Neuronal stem cell (in vitro differentiated cells): ENCODE measurements around the gene DPYSL5.

Source experiments
- DNase-seq: peaks from one replicate; pipeline ENCODE4 v3.0.0-alpha.2; 2013; ENCODE audit warnings: low spot score
- H2AFZ ChIP-seq: one replicate; pipeline ENCODE4 v1.6.1; 2013; ENCODE audit warnings: mild to moderate bottlenecking, low read length, inconsistent platforms
- H2AK5ac ChIP-seq: 2 replicates; pipeline ENCODE4 v1.6.1; 2013; ENCODE audit warnings: low read depth, mild to moderate bottlenecking, inconsistent platforms, low read length, moderate library complexity, mixed read lengths
- H2BK120ac ChIP-seq: 2 replicates; pipeline ENCODE4 v1.6.1; 2013; ENCODE audit warnings: low read depth, mild to moderate bottlenecking, inconsistent platforms, low read length, moderate library complexity, mixed read lengths
- H2BK12ac ChIP-seq: one replicate; pipeline ENCODE4 v1.6.1; 2013; ENCODE audit warnings: low read length, inconsistent platforms
- H2BK15ac ChIP-seq: 2 replicates; pipeline ENCODE4 v1.6.1; 2013; ENCODE audit warnings: mild to moderate bottlenecking, low read length, inconsistent platforms, mixed read lengths
- H2BK5ac ChIP-seq: one replicate; pipeline ENCODE4 v1.6.1; 2013; ENCODE audit warnings: inconsistent platforms, mild to moderate bottlenecking, low read length, moderate library complexity
- H3K14ac ChIP-seq: one replicate; pipeline ENCODE4 v1.6.1; 2013; ENCODE audit warnings: low read length, inconsistent platforms
- H3K18ac ChIP-seq: 2 replicates; pipeline ENCODE4 v1.6.1; 2013; ENCODE audit warnings: low read length, inconsistent platforms
- H3K23ac ChIP-seq: 2 replicates; pipeline ENCODE4 v1.6.1; 2013; ENCODE audit warnings: low read depth, mild to moderate bottlenecking, mixed read lengths, low read length, inconsistent platforms; ENCODE audit not compliant: poor library complexity
- H3K27ac ChIP-seq: replicated peaks from 3 replicates; pipeline ENCODE4 v1.5.1; 2013; ENCODE audit warnings: low read length, inconsistent platforms
- H3K27me3 ChIP-seq, 3 experiments: 2 replicates each; pipeline ENCODE4 v1.6.1; 2013; ENCODE audit warnings: low read length in 3 of 3, mild to moderate bottlenecking in 2 of 3, inconsistent platforms in 1 of 3, low read depth in 1 of 3, mixed read lengths in 1 of 3, moderate library complexity in 1 of 3; ENCODE audit not compliant: control insufficient read depth in 3 of 3, insufficient read depth in 3 of 3
- H3K36me3 ChIP-seq, 2 donors: replicated peaks in 1 of 2; 2 replicates each; pipeline ENCODE4 v1.6.1; 2013; ENCODE audit warnings: low read length in 2 of 2; ENCODE audit not compliant: control insufficient read depth in 2 of 2, insufficient read depth in 2 of 2
- H3K4ac ChIP-seq: 2 replicates; pipeline ENCODE4 v1.6.1; 2013; ENCODE audit warnings: inconsistent platforms, mild to moderate bottlenecking, low read length, moderate library complexity
- H3K4me1 ChIP-seq, 2 donors: 1 replicate in 1 of 2; 2 replicates in 1 of 2; pipeline ENCODE4 v1.6.1; 2013; ENCODE audit warnings: low read length in 2 of 2, low read depth in 1 of 2; ENCODE audit not compliant: control insufficient read depth in 2 of 2, insufficient read depth in 1 of 2
- H3K4me2 ChIP-seq: one replicate; pipeline ENCODE4 v1.6.1; 2013; ENCODE audit warnings: mild to moderate bottlenecking, low read length, inconsistent platforms; ENCODE audit not compliant: insufficient read depth, poor library complexity, severe bottlenecking
- H3K4me3 ChIP-seq, 2 donors: 2 replicates each; pipeline ENCODE4 v1.5.1; 2013; ENCODE audit warnings: low read length in 2 of 2, mild to moderate bottlenecking in 2 of 2, inconsistent platforms in 1 of 2, moderate library complexity in 1 of 2
- H3K79me1 ChIP-seq: one replicate; pipeline ENCODE4 v1.6.1; 2013; ENCODE audit warnings: low read depth, mild to moderate bottlenecking, inconsistent platforms, low read length, moderate library complexity
- H3K9ac ChIP-seq: one replicate; pipeline ENCODE4 v1.6.1; 2013; ENCODE audit warnings: mild to moderate bottlenecking, low read depth, low read length, inconsistent platforms; ENCODE audit not compliant: poor library complexity
- H3K9me3 ChIP-seq, 2 donors: replicated peaks in 1 of 2; 2 replicates each; pipeline versions ENCODE3 to v1.6.1; 2013; ENCODE audit warnings: low read length in 2 of 2, mild to moderate bottlenecking in 2 of 2, inconsistent platforms in 1 of 2, low read depth in 1 of 2, mixed read lengths in 1 of 2, moderate library complexity in 1 of 2; ENCODE audit not compliant: control insufficient read depth in 2 of 2, insufficient read depth in 1 of 2
- H4K8ac ChIP-seq: one replicate; pipeline ENCODE4 v1.6.1; 2013; ENCODE audit warnings: low read depth, mild to moderate bottlenecking, inconsistent platforms, low read length, moderate library complexity
- H4K91ac ChIP-seq: one replicate; pipeline ENCODE4 v1.6.1; 2013; ENCODE audit warnings: low read length, low read depth, mild to moderate bottlenecking, inconsistent platforms; ENCODE audit not compliant: poor library complexity
- WGBS, 2 donors: extraction: QIAGEN DNeasy Blood & Tissue Kit; methylation state at CpG; one replicate each; pipeline ENCODE4 v1.1.7; 2013; ENCODE audit warnings: missing lambda C conversion rate in 2 of 2, mixed read lengths in 1 of 2; ENCODE audit not compliant: insufficient read length in 2 of 2, insufficient replicate concordance in 1 of 2; ENCODE audit errors: extremely low coverage in 2 of 2; 5-methylcytosine and 5-hydroxymethylcytosine counted together

Gene DPYSL5

DNA sequence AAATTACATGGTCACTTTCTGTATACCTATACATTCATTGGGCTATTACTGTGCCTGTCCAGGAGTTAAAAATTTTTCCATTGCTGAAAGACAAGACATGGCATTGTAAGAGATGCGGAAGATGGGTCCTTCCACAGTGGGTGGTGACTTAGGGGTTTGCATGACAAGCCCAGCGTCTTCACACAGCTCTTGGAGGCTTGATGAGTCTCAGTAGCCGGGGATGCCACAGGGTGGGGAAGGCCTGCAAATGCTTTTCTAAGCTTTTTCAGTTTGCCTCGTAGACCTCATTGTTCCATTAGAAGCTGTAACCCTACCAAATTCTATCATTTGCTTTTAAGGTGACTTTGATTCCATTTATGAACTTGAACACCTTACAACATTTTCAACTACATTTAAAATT is 104.4 kb downstream of the DPYSL5 start:
- Histone ChIP-seq H4K8ac (no peak overlapping the region), H3K27me3 (peaks cover 0 to 4% (median 0%) of the 10 kb centered on the region in 3 experiments), H3K36me3 (peaks cover 22 to 29% of the 10 kb centered on the region in 2 donors), H3K4me3 (no peak overlapping the region), H3K4me1 (peaks cover 0 to 2% of the 10 kb centered on the region in 2 donors), H3K23ac (no peak overlapping the region), H2BK15ac (no peak overlapping the region), H3K4ac (no peak overlapping the region), H2BK120ac (no peak overlapping the region), H3K18ac (no peak overlapping the region), H2BK12ac (no peak overlapping the region), H2BK5ac (no peak overlapping the region), H3K9me3 (no peaks in the 10 kb centered on the region), H3K4me2 (no peak overlapping the region), H3K14ac (no peak overlapping the region), H3K9ac (no peak overlapping the region), H4K91ac (no peak overlapping the region), H3K79me1 (no peaks in the 10 kb centered on the region), H3K27ac (no peak overlapping the region), H2AK5ac (no peak overlapping the region), H2AFZ (no peak overlapping the region)
- WGBS, 2 donors: no CpG with 5 or more reads among the region's 4 CpGs
- no peak for DNase-seq

DNA sequence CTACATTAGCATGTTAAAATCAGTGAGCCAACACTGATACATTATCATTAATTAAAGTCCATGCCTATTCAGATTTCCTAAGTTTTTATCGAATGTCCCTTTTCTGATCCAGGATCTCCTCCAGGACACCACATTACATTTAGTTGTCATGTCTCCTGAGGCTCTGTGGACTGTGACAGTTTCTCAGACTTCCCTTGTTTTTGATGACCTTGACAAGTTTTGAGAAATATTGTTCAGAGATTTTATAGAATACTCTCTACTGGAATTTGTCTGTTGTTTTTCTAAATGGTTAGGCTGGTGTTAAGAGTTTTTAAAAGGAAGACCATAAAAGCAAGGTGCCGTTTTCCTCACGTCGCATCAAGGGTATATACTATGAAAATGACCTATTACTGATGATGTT is 106.2 kb downstream of the DPYSL5 start:
- no peak for DNase-seq
- no peak overlapping the region for H2AK5ac ChIP-seq
- H3K27me3 ChIP-seq: peaks cover 0 to 9% (median 0%) of the 10 kb centered on the region in 3 experiments
- no peak overlapping the region for H3K9ac ChIP-seq
- no peaks in the 10 kb centered on the region for H3K79me1 ChIP-seq
- H2BK5ac ChIP-seq: no peak overlapping the region
- no peak overlapping the region for H4K91ac ChIP-seq
- H2BK120ac ChIP-seq: no peak overlapping the region
- no peak overlapping the region for H3K18ac ChIP-seq
- no peak overlapping the region for H4K8ac ChIP-seq
- H3K27ac ChIP-seq: no peak overlapping the region
- H3K23ac ChIP-seq: no peak overlapping the region
- no peak overlapping the region for H2AFZ ChIP-seq
- no peak overlapping the region for H3K14ac ChIP-seq
- H2BK15ac ChIP-seq: no peak overlapping the region
- peaks cover 0 to 2% of the 10 kb centered on the region in 2 donors for H3K4me1 ChIP-seq
- no CpG with 5 or more reads among the region's 4 CpGs for WGBS, 2 donors
- H3K9me3 ChIP-seq: no peaks in the 10 kb centered on the region
- H2BK12ac ChIP-seq: no peak overlapping the region
- H3K4ac ChIP-seq: no peak overlapping the region
- H3K36me3 ChIP-seq: peaks cover 9 to 12% of the 10 kb centered on the region in 2 donors
- H3K4me2 ChIP-seq: no peak overlapping the region
- no peak overlapping the region for H3K4me3 ChIP-seq

DNA sequence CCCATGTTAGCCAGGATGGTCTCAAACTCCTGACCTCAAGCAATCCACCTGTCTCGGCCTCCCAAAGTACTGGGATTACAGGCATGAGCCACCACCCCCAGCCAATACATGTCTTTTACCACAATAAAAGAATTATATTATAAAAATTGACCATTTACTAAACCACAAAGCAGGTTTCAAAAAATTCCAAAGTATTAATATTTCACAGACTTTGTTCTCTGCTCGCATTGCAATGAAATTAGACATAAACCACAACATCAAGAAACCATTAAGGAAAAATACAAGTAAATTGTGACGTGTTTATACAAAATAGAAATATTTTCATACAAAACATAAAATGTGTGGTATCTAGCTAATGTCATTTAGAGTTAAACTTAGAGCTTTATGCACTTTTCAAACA is 109.1 kb downstream of the DPYSL5 start:
- Histone ChIP-seq H4K91ac (no peak overlapping the region), H3K4me2 (no peak overlapping the region), H3K36me3 (no peaks in the 10 kb centered on the region), H3K4me1 (peaks cover 0 to 4% of the 10 kb centered on the region in 2 donors), H3K4ac (no peak overlapping the region), H4K8ac (no peak overlapping the region), H3K23ac (no peak overlapping the region), H3K79me1 (no peaks in the 10 kb centered on the region), H2BK12ac (no peak overlapping the region), H3K14ac (no peak overlapping the region), H3K9ac (no peak overlapping the region), H2AK5ac (no peak overlapping the region), H3K4me3 (no peak overlapping the region), H3K9me3 (no peaks in the 10 kb centered on the region), H3K18ac (no peak overlapping the region), H2AFZ (no peak overlapping the region), H2BK5ac (no peak overlapping the region), H2BK15ac (no peak overlapping the region), H3K27ac (no peak overlapping the region), H3K27me3 (peaks cover 0 to 20% (median 0%) of the 10 kb centered on the region in 3 experiments), H2BK120ac (no peak overlapping the region)
- DNase-seq: no peak
- WGBS, 2 donors: no CpG with 5 or more reads among the region's 3 CpGs

DNA sequence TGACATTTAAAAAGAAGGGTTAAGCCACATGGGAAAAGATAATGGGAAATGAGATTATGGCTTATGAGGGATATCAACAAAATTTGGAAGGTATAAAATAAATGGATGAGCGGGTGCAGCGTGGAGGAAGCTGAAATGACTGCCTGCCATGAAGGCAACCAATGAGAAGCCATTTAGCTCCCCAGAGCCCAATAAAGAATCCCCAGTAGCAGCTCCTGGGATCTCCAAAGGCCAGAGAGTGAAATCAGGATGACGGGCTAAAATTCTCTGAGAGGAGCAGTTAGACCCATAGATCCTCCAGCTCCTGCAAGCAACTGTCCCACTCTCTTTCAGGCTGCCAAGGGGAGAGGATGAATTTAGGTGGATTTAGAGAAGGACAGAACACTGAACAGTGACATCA is 109.6 kb downstream of the DPYSL5 start:
- Histone ChIP-seq H2BK120ac (no peak overlapping the region), H2AK5ac (no peak overlapping the region), H3K23ac (no peak overlapping the region), H3K4me1 (peaks cover 0 to 2% of the 10 kb centered on the region in 2 donors), H2BK5ac (no peak overlapping the region), H3K9ac (no peak overlapping the region), H3K79me1 (no peaks in the 10 kb centered on the region), H3K4me2 (no peak overlapping the region), H3K18ac (no peak overlapping the region), H2BK12ac (no peak overlapping the region), H3K9me3 (no peaks in the 10 kb centered on the region), H2BK15ac (no peak overlapping the region), H4K91ac (no peak overlapping the region), H4K8ac (no peak overlapping the region), H3K27me3 (peaks cover 0 to 20% (median 0%) of the 10 kb centered on the region in 3 experiments), H2AFZ (no peak overlapping the region), H3K4me3 (no peak overlapping the region), H3K36me3 (no peaks in the 10 kb centered on the region), H3K14ac (no peak overlapping the region), H3K27ac (no peak overlapping the region), H3K4ac (no peak overlapping the region)
- DNase-seq: no peak
- no CpG with 5 or more reads among the region's 3 CpGs for WGBS, 2 donors
